Ureter (tissue), 1 donor: Measurements from ENCODE around the gene ARHGAP10. TPM values are rescaled to one million over a fixed set of nuclear protein-coding genes. Genes with fewer than 3 reads are reported as not detected.

Experiments used
- DNase-seq: peaks from one replicate; pipeline ENCODE4 v3.0.0-alpha.2; 2020; ENCODE audit warnings: low spot score
- total RNA-seq: library from RNA; stranded (reverse); gene quantifications from one replicate; pipeline ENCODE4 v1.2.4, GENCODE V29; 2023
- donor health status: DM: yes; HTN: yes; CAD: no.

Gene ARHGAP10
- total RNA-seq, 1 donor from 2014 or later: 78.0 TPM

DNA sequence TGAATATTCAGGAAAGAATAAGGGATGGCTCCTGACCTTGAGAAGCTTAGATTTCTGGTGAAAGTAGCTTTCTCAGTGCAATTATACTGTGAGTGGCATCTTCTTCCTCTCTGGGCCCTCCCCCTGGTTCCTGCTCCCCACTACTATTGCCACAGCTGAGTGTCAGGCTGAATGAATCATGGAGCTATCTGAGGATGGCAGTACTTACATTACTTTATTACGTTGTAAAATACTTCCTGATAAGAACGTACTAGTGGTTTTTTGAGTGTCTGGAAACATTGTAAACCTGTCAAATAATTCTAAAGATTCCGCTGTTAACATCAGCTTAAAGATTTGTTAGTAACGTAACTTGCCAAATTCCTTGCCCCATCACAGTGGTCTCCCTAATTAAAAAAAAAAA is 36.2 kb downstream of the ARHGAP10 start:
- DNase-seq: no peak

- no peak for DNase-seq
Measured at GRCh38 chr4:147769386-147769785, 37.5 kb downstream of the ARHGAP10 start.

DNA sequence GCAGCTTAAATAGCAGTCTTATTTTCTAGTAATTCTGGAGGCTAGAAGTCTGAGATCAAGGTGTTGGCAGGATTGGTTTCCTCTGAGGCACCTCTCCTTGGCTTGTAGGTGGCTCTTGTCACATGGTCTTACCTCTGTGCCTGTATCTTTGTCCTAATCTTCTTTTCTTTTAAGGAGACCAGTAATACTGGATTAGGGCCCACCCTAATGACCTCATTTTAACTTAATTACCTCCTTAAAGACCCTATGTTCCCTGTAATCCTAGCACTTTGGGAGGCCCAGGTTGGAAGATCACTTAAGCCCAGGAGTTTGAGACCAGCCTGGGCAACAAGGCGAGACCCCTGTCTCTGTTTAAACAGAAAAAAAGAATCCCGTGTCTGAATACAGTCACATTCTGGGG is 38.9 kb downstream of the ARHGAP10 start:
- no peak for DNase-seq

DNA sequence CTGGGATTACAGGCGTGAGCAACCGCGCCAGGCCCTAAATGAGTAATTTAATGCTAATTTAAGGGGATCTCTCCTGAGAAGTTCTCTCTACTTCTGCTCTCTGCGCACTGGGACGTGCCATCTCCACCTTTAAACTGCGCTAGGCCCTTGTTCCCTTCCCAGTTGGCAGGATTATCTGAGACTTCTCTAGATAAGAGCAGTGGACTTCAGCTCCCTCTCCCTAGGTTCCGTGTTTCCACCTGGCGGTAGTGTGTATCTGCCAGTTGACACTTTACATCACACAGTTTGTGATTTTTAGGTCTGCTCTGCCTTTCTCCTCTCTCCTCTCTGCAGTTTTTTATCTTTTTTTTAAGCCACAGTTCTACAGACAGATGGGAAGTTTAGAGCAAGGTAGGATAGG is 40.2 kb downstream of the ARHGAP10 start:
- no peak for DNase-seq

DNA sequence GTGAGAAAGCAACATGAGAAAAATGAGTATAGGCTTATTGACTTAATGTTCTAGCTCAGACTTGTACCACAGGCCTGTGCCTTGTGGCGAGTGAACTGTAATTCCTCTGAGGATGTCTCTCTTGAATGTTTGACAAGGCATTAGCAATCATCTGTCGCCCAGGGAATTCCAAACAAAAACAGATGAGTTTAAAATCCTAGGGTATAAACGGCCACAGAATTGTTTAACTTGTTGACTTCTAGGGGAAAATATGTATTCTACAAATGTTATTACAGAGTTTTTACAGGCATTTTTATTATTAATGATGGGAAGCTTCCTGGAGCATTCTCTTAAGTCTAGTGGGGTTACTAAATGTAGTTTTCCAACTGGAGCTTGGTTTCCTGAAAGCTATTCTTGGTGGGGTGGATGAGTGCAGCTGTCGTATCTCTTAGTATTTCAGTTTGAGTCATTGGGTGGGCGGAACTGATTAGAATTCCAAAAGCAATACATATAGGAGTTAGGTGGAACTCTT is 40.6 kb downstream of the ARHGAP10 start:
- no peak for DNase-seq

DNA sequence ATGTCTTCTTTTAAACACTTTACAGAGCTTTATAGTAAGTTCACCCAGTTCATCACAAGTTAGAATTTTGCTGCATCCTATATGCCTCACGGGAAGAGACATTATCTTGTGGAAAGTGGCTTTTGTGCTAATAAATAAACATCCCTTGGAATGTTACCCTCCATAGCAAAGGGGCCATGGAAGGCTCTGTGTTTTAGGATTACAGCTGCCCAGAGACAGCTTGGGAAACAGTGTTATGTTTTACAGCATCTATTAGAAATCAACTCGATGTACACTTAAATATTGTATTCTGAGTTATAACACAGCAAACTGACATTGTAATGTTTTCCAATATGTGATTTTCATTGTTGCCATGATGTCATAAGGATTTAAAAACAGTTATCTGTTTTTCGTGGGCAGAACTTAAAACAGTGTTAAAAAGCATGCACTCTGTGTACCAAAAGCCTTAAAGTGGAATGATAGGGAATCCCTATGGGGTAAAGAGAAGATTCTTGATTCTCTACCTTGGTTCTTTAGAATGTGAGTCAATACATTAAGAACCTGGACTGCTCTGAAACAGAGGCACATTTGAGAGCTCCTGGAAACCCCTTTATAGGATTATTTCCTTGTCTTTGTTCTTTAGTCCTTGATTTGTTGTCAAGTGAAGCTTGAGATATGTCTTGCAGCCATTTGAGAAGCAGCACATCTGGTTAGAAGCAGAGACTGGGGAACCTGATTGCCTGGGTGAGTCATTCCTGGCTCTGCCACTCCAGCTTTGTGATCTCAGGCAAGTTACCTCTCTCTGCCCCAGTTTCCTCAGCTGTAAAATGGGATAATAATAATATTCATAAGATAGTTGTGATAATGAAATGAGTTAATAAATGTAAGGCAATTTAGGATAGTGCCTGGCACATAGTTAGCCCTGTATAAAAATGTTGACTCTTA is 41.6 kb downstream of the ARHGAP10 start:
- DNase-seq: no peak

GRCh38 chr4:147776716-147777115 is 44.8 kb downstream of the ARHGAP10 start:
- no peak for DNase-seq

GRCh38 chr4:147777456-147778091 is 45.7 kb downstream of the ARHGAP10 start:
- DNase-seq: no peak

DNA sequence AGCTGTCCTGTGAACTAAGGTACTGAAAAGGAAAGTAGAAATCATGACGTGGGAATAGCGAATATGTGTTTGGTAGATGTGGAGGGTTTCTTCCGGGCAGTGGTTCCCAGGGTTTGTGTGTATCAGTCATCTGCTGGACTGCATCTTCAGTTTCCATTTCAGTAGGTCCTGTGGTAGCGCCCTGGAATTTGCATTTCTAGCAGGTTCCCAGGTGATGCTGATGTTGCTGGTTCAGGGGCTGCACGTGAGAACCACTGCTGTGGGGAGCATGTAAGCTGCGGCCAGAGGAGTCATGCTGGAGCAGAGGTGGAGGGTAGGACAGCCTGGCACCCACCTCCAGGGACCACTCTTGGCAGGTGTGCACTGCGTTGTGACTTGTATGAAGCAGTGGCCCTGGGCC is 47.1 kb downstream of the ARHGAP10 start:
- DNase-seq: no peak

GRCh38 chr4:147779451-147779850 is 47.6 kb downstream of the ARHGAP10 start:
- no peak for DNase-seq

GRCh38 chr4:147780137-147780777 is 48.4 kb downstream of the ARHGAP10 start:
- no peak for DNase-seq

GRCh38 chr4:147782087-147782781 is 50.3 kb downstream of the ARHGAP10 start:
- no peak for DNase-seq

DNA sequence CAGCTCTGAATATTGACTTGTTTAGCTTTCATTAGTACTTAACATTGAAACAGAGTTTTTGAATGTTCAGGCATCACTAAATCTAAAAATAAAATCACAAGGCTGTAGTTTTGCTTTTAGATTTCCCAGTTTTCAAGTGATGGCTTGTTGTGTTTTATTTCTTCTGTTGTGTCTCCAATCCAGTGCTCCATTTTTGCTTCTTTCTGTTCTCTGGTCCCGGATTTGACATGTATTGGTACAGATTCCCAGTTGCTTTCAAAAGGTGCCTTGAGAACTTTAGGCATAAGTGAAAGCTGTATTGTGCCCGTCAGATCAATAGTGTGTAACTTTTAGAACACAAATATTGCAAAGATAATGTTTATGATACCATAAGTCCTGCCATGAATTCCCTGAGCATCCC is 53.2 kb downstream of the ARHGAP10 start:
- no peak for DNase-seq

DNA sequence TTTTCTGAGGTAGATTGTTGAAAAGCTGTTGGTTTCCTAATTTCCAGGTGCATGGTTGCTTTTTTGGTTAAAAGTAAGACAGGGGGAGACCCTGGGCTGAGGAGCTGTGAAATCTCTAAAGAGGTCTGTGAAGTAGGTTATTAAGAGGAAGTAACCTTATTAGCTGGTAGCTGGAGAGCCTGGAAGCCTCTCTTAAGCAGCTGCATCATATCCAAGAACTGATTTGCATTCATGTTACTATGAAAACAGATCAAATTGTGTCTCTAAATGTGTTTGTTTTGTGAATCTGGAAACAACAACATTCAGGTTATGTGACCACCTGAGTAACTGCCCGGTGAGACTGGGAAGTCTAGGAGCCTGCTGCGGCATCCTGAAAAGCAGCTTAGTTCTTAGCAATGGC is 54.1 kb downstream of the ARHGAP10 start:
- DNase-seq: no peak

DNA sequence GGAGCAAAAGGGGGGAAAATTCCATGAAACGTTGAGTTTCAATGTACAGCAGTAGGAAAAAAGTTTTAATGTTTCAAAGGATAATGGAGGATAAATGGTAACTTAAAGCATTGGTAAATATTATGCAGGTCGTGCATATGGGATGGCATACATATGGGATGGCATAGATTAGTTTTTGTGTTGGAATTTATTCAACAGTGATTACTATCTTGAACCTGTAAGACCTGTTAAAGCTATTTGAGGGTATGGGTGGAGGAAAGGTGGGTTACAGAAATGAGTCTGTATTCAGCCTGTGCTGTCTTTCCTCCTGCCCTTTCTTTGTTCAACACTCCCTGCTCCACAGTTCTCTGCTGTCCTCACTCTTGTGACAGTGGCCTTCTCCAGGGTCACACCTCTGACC is 54.6 kb downstream of the ARHGAP10 start:
- DNase-seq: no peak

DNA sequence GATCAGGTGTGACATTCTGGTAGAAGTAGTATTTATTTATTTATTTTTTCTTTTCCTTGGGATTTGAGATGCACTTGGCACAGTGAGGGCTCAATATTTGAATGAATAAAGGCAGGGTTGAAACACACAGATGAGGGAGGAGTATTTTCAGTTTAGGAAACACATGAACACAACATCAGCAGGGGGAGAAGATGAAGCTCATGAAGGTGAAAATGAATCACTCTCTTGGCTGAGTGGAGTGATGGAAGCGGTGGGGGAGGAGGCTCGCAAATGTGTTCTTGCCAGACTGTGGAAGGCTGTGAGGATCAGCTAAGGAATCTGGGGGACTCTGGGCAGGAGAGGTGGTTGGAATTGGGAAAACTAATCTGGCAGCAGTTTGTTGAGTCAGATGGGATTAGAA is 55.3 kb downstream of the ARHGAP10 start:
- no peak for DNase-seq

GRCh38 chr4:147788791-147789190 is 56.9 kb downstream of the ARHGAP10 start:
- no peak for DNase-seq

GRCh38 chr4:147789596-147789995 is 57.7 kb downstream of the ARHGAP10 start:
- no peak for DNase-seq

- no peak for DNase-seq
Measured at GRCh38 chr4:147790412-147790811, 58.5 kb downstream of the ARHGAP10 start.

DNA sequence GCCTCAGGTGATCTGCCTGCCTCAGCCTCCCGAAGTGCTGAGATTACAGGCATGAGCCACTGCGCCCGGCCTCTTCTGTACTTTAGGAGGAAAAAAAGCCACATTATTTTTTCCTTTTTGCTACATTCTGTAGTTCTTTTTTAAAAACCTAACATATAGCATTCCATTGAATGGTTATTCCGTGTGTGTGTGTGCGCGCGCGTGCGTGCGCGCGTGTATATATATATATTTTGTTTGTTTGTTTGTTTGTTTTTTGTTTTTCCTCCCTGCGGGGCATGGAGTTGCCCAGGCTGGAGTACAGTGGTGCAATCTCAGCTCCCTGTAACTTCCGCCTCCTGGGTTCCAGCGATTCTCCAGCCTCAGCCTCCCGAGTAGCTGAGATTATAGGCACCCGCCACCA is 59.5 kb downstream of the ARHGAP10 start:
- no peak for DNase-seq

DNA sequence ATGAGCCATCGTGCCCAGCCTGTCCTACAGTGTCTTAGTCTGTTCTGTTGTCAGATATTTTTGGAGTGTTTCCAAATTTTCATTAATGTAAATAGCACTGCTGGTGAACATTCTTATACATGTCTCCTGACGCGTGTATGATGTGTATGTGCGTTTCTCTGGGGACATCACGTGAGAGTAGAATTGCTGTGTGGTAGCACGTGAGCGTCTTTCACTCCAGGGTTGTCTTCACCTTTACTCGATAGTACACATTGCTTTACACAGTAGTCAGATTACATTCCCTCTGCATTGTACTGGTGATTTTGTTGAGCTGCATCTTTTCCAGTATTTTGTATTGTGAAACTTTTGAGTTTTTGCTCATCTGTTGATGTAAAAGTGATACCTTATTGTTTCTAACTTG is 60.0 kb downstream of the ARHGAP10 start:
- no peak for DNase-seq
